ENCODE data around the gene USPL1. TPM values are rescaled to one million over a fixed set of nuclear protein-coding genes. Genes with fewer than 3 reads are reported as not detected.

The USPL1 gene
- total and polyA plus RNA-seq, 4 donors, result 4.1 to 13.0 (median 8.2) TPM

GRCh38 chr13:30576528-30576927 lies 41.2 kb upstream of the USPL1 start:
- Histone ChIP-seq H3K27ac (ENCODE audit: low read depth in 1 of 2, low read length in 2 of 2) (no peak overlapping the region), H3K4me1 (ENCODE audit: control insufficient read depth in 4 of 4, insufficient read depth in 4 of 4, low read length in 3 of 4) (peaks cover 0 to 21% (median 8%) of the 10 kb centered on the region in 4 donors), H3K9ac (ENCODE audit: low read depth in 1 of 2, low read length in 2 of 2) (no peak overlapping the region), H3K27me3 (ENCODE audit: control insufficient read depth in 4 of 4, insufficient read depth in 4 of 4, low read length in 3 of 4) (no peaks in the 10 kb centered on the region), H3K36me3 (ENCODE audit: control insufficient read depth in 4 of 4, insufficient read depth in 3 of 4, low read depth in 1 of 4, low read length in 3 of 4) (no peaks in the 10 kb centered on the region), H3K4me3 (ENCODE audit: low read depth in 1 of 3, low read length in 3 of 3) (no peak overlapping the region), H3K9me3 (ENCODE audit: control insufficient read depth in 4 of 4, low read length in 3 of 4) (no peaks in the 10 kb centered on the region)
- 20% methylated on average over 7 of the region's 7 CpGs for WGBS
- peak; percentile 42 for DNase-seq (ENCODE audit: low spot score)
- no peak for TF ChIP-seq FOXA2 (IDR thresholded peaks at IDR 0.05)
- peak in 1 of 2 donors; percentile 12 for TF ChIP-seq HNF4A (conservative IDR thresholded peaks at IDR 0.05)
- no peak for TF ChIP-seq ATF3 (IDR thresholded peaks at IDR 0.05)
- TF ChIP-seq SP1 (IDR thresholded peaks at IDR 0.05), result peak; percentile 28
- no peak for TF ChIP-seq ZBTB33 (IDR thresholded peaks at IDR 0.05)
- no peak for TF ChIP-seq JUND (IDR thresholded peaks at IDR 0.05)
- no peak for TF ChIP-seq TAF1 (conservative IDR thresholded peaks at IDR 0.05)
- TF ChIP-seq YY1 (IDR thresholded peaks at IDR 0.05), result no peak
- TF ChIP-seq REST (IDR thresholded peaks at IDR 0.05), result no peak
- TF ChIP-seq HNF4G (IDR thresholded peaks at IDR 0.05), result no peak
- TF ChIP-seq CTCF (IDR thresholded peaks at IDR 0.05; ENCODE audit: low read depth, low read length, missing input control), result no peak
- no peak for TF ChIP-seq MAX (IDR thresholded peaks at IDR 0.05)
- TF ChIP-seq EGR1 (IDR thresholded peaks at IDR 0.05; ENCODE audit: low read depth in 2 of 2), result no peak
- TF ChIP-seq RXRA (IDR thresholded peaks at IDR 0.05), result peak; percentile 92 to 97
- peak; percentile 21 for TF ChIP-seq NR2F2 (IDR thresholded peaks at IDR 0.05)
- TF ChIP-seq FOXA1 (IDR thresholded peaks at IDR 0.05), result no peak
- no peak for TF ChIP-seq GABPA (IDR thresholded peaks at IDR 0.05 in 1 of 2, conservative IDR thresholded peaks at IDR 0.05 in 1 of 2)
- TF ChIP-seq RAD21 (IDR thresholded peaks at IDR 0.05), result peak; percentile 36 to 62

Measured in liver (tissue), 9 donors.